ENCODE measurements around the gene CNTFR.

CNTFR gene

GRCh38 chr9:34564617-34565016, 24.9 kb downstream of the CNTFR start:
- no peak for TF ChIP-seq CTCF (IDR thresholded peaks at IDR 0.05; ENCODE audit: control extremely low read depth, extremely low read depth, low read depth, missing control alignments)
- POLR2A ChIA-PET, result no interaction called here
- DNase-seq (ENCODE audit: extremely low spot score), result no peak
- CTCF ChIA-PET, result interaction anchor here (1.1 to 2.1 kb wide), 4 partner anchors 17 to 39 kb away, joined by 3 to 5 read pairs (median 4); no protein-coding TSS in a partner anchor

GRCh38 chr9:34563262-34563661, 26.3 kb downstream of the CNTFR start:
- CTCF ChIA-PET, result interaction anchor here (2.0 to 2.9 kb wide), 3 partner anchors 8 to 41 kb away, joined by 5 to 8 read pairs (median 5); no protein-coding TSS in a partner anchor
- POLR2A ChIA-PET, result no interaction called here
- no peak for TF ChIP-seq CTCF (IDR thresholded peaks at IDR 0.05; ENCODE audit: control extremely low read depth, extremely low read depth, low read depth, missing control alignments)

GRCh38 chr9:34562135-34562745, 27.3 kb downstream of the CNTFR start:
- peak; percentile 40 for TF ChIP-seq CTCF (IDR thresholded peaks at IDR 0.05; ENCODE audit: control extremely low read depth, extremely low read depth, low read depth, missing control alignments)
- ChIA-PET POLR2A (no interaction called here), CTCF (interaction anchor here (0.7 to 2.9 kb wide), 5 partner anchors 9 to 72 kb away, joined by 3 to 8 read pairs (median 3); no protein-coding TSS in a partner anchor)

More at GRCh38 chr9:34563262-34563661, 26.3 kb downstream of the CNTFR start:
- DNase-seq (ENCODE audit: extremely low spot score), result no peak

GRCh38 chr9:34560599-34561214, 28.8 kb downstream of the CNTFR start:
- DNase-seq (ENCODE audit: extremely low spot score), result no peak
- POLR2A ChIA-PET, result no interaction called here
- CTCF ChIA-PET, result interaction anchor here (1.3 to 2.9 kb wide), 2 partner anchors 10 to 11 kb away, joined by 3 to 8 read pairs; no protein-coding TSS in a partner anchor
- no peak for TF ChIP-seq CTCF (IDR thresholded peaks at IDR 0.05; ENCODE audit: control extremely low read depth, extremely low read depth, low read depth, missing control alignments)

More at GRCh38 chr9:34562135-34562745, 27.3 kb downstream of the CNTFR start:
- DNase-seq (ENCODE audit: extremely low spot score), result no peak

GRCh38 chr9:34559624-34560455, 29.7 kb downstream of the CNTFR start:
- no peak for TF ChIP-seq CTCF (IDR thresholded peaks at IDR 0.05; ENCODE audit: control extremely low read depth, extremely low read depth, low read depth, missing control alignments)
- ChIA-PET CTCF (interaction anchor here (1.4 kb wide), 1 partner anchor 32 kb away, joined by 7 read pairs; no protein-coding TSS in a partner anchor), POLR2A (no interaction called here)
- DNase-seq (ENCODE audit: extremely low spot score), result no peak
